Mesothelial cell of epicardium (in vitro differentiated cells): ENCODE measurements around the gene ADAMTS5. TPM values are rescaled to one million over a fixed set of nuclear protein-coding genes. Genes with fewer than 3 reads are reported as not detected.

Experiments
- DNase-seq, 2 experiments: peaks; one replicate each; pipeline ENCODE4 v3.0.0; 2021; ENCODE audit warnings: low spot score in 2 of 2; ENCODE audit not compliant: unreplicated experiment in 2 of 2
- H3K27ac Mint-ChIP-seq: 2 replicates; pipeline ENCODE4 v1.8.0; 2021; ENCODE audit warnings: mixed read lengths
- H3K27me3 Mint-ChIP-seq: 2 replicates; pipeline ENCODE4 v1.8.0; 2021; ENCODE audit warnings: low read depth, mixed read lengths
- H3K36me3 Mint-ChIP-seq: 2 replicates; pipeline ENCODE4 v1.8.0; 2021; ENCODE audit warnings: mixed read lengths
- H3K4me1 Mint-ChIP-seq: 2 replicates; pipeline ENCODE4 v1.8.0; 2021; ENCODE audit warnings: mixed read lengths
- H3K4me3 Mint-ChIP-seq: 2 replicates; pipeline ENCODE4 v1.8.0; 2021; ENCODE audit warnings: mild to moderate bottlenecking, moderate library complexity, mixed read lengths
- H3K9me3 Mint-ChIP-seq: 2 replicates; pipeline ENCODE4 v1.8.0; 2021; ENCODE audit warnings: mixed read lengths
- total RNA-seq: library from RNA; stranded (reverse); gene quantifications from 3 replicates; pipeline ENCODE4 v1.2.1, GENCODE V29; 2021
- TF ChIP-seq, protein P1 (sequence below): fragments of 200-600 bp; sonication (generic); IDR thresholded peaks from one replicate; pipeline ENCODE4 v1.5.0; 2021; ENCODE audit warnings: antibody characterized with exemption; ENCODE audit not compliant: unreplicated experiment

The ADAMTS5 gene
- 3.7 to 4.9 TPM (median 4.4 TPM) in 3 replicates for total RNA-seq

DNA sequence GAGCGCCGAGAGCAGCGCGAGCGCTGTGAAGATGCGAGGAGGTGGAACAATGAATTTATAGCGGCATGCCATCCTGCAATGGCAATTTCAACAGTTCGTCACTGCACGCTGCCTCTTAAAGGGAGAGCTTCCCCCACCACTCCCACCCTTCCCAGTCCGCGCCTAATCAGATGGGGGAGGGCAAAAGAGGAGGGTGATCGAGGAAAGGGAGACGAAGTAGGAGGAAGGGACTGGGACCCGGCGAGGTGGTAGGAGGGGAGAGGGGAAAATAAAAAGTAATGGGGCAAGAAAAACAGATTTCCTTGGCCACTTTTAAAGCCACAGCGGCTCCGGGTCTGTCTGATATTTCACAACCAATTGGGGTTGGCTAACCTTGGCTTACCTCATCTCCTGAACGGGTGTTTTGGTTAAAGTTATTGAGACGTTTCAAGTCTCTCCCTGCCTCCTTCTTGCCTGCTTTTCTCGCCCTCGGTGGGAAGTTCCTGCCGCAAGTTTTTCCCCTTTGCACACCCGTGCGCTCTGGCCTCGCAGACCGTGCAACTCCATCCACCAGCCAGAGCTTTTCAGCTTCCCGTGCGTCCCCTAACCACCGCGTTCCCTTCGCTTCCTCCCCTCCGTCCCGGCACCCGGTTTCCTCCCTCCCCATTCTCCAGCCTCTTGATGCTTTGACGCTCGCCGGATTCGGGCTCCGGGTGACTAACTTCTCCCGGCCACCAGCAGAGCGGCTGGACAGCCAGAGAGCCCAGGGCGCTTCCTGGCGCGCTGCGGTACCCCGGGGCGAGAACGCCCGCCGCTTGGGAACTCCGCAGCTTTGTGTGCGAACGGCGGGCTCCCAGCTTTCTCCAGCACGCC is at the start of gene ADAMTS5:
Gene ADAMTS5, minus strand, starts transcription at position 27 of the 852 bp plus-strand sequence. CDS start 697 bp downstream, outside the sequence.
- peak within 1 kb of the TSS; percentile 88 for H3K4me3 Mint-ChIP-seq
- peaks cover 43% of the 10 kb centered on the region for H3K27me3 Mint-ChIP-seq

DNA sequence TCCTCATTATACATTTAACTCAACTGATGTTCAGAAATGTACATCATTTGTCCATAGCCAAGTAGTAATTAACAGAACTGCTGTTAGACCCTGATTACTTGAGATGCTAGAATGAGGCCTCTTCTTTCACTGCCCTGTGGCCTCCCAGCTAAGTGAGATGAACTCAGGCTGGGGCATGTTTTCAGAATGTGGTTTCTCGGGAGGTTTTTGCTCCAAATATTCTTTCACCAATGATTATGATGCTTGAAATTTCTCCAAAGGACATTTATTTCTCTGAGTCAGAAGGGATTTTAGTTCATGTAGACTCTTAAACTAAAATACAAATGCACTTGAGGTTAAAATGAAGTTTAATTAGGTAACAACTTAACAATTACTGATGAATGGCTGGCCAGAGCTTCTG is 34.6 kb upstream of the ADAMTS5 start:
- H3K4me1 Mint-ChIP-seq = no peaks in the 10 kb centered on the region
- H3K36me3 Mint-ChIP-seq = no peaks in the 10 kb centered on the region
- no peak overlapping the region for H3K4me3 Mint-ChIP-seq
- no peak for DNase-seq
- no peak overlapping the region for H3K27ac Mint-ChIP-seq
- TF ChIP-seq, protein P1, sequence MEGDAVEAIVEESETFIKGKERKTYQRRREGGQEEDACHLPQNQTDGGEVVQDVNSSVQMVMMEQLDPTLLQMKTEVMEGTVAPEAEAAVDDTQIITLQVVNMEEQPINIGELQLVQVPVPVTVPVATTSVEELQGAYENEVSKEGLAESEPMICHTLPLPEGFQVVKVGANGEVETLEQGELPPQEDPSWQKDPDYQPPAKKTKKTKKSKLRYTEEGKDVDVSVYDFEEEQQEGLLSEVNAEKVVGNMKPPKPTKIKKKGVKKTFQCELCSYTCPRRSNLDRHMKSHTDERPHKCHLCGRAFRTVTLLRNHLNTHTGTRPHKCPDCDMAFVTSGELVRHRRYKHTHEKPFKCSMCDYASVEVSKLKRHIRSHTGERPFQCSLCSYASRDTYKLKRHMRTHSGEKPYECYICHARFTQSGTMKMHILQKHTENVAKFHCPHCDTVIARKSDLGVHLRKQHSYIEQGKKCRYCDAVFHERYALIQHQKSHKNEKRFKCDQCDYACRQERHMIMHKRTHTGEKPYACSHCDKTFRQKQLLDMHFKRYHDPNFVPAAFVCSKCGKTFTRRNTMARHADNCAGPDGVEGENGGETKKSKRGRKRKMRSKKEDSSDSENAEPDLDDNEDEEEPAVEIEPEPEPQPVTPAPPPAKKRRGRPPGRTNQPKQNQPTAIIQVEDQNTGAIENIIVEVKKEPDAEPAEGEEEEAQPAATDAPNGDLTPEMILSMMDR = no peak
- peaks cover 8% of the 10 kb centered on the region for H3K9me3 Mint-ChIP-seq
- H3K27me3 Mint-ChIP-seq = no peaks in the 10 kb centered on the region

More for the DNA sequence above, at the start of gene ADAMTS5:
- Mint-ChIP-seq H3K36me3 (no peaks in the 10 kb centered on the region), H3K4me1 (peaks cover 30% of the 10 kb centered on the region), H3K27ac (peak within 1 kb of the TSS; percentile 77), H3K9me3 (no peaks in the 10 kb centered on the region)
- DNase-seq = peak; percentile 32 to 62
- TF ChIP-seq, protein P1 = no peak

DNA sequence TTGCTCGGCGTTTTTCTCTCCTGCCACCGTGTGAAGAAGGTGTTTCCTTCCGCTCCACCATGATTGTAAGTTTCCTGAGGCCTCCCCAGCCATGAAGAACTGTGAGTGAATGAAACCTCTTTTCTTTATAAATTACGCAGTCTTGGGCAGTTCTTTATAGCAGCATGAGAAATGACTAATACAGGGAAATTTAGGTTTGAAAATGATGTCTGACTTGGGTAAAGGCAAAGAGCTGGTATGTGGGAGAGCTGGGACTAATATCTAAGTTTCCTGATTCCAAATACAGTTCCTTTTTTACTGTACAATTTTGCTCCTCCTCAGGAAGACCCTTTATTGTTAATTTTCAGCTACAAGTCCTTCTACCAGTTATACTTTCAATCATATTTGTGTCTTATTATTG is 16.7 kb upstream of the ADAMTS5 start:
- no peaks in the 10 kb centered on the region for H3K4me1 Mint-ChIP-seq
- DNase-seq = no peak
- TF ChIP-seq, protein P1 = no peak
- H3K36me3 Mint-ChIP-seq = peaks cover 12% of the 10 kb centered on the region
- H3K27ac Mint-ChIP-seq = no peak overlapping the region
- no peak overlapping the region for H3K4me3 Mint-ChIP-seq
- peaks cover 36% of the 10 kb centered on the region for H3K9me3 Mint-ChIP-seq
- H3K27me3 Mint-ChIP-seq = no peaks in the 10 kb centered on the region

DNA sequence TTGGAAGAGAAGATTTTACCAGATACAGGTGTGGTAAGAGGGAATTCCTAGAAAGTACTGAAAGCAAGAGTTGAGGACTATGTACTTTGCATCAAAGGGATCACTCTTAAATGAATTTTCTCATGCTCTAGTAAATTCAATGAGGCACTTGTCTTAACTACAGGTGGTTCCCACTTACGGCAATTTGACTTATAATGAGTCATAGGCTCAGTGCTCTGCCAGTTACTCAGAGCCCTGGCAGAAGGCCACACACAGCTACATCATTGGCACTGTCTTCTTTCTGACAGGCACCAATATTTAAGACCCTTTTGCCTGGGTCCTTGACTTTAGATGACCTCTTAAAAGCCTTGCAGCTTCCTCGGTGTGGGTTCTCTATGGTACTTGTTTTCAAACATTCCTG is 15.9 kb upstream of the ADAMTS5 start:
- DNase-seq = no peak
- Mint-ChIP-seq H3K9me3 (peaks cover 30% of the 10 kb centered on the region), H3K36me3 (peaks cover 8% of the 10 kb centered on the region), H3K4me3 (no peak overlapping the region), H3K4me1 (no peaks in the 10 kb centered on the region), H3K27ac (no peak overlapping the region), H3K27me3 (no peaks in the 10 kb centered on the region)
- TF ChIP-seq, protein P1 = no peak

DNA sequence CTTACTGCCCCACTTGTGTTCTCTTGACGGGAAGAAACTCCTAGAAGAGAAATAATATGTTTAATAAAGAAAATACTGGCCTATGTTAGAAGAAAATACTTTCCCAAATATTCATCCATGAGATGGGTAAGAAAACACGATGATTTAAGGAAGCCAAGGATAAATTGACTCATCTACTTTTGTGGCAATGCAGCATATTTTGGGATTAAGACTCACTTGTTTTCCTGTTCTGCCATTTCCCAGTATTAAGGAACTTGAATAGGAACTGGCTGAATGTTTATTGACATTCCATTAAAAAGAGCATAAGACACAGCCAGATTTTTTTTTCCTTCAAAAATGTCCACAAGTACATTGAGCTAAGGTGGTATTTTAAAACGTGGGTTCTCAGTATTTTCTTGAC is 10.9 kb upstream of the ADAMTS5 start:
- Mint-ChIP-seq H3K4me1 (peaks cover 10% of the 10 kb centered on the region), H3K36me3 (peaks cover 8% of the 10 kb centered on the region), H3K27me3 (no peaks in the 10 kb centered on the region), H3K4me3 (no peak overlapping the region), H3K9me3 (peaks cover 17% of the 10 kb centered on the region), H3K27ac (no peak overlapping the region)
- no peak for DNase-seq
- TF ChIP-seq, protein P1 = no peak
